Femur (tissue), 1 donor: ENCODE data around the gene SUCO.
A peak's percentile ranks its signal among the peaks of the same experiment; 100 is the strongest.

Experiments
- DNase-seq: peaks from one replicate; pipeline ENCODE4 v3.0.0-alpha.2; 2017

Gene SUCO

DNA sequence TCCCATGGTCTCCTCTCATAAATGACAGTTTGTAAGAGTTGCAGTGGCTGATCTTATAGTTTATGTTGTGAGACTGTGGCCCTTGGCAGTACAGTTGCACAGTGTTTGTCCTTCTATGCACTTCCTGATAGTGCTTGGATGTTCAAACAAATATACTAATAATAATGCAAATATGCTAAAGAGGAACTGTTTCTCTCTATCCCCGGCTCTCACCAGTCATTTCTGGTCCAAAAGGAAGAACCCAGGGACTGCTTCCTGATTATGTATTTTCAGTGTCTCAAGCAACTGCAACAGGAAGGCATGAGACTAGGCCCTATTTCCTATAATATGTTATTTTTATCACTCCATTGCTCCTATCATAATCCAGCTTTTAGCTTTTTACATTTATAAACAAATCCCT is 17.0 kb upstream of the SUCO start:
- DNase-seq: no peak

DNA sequence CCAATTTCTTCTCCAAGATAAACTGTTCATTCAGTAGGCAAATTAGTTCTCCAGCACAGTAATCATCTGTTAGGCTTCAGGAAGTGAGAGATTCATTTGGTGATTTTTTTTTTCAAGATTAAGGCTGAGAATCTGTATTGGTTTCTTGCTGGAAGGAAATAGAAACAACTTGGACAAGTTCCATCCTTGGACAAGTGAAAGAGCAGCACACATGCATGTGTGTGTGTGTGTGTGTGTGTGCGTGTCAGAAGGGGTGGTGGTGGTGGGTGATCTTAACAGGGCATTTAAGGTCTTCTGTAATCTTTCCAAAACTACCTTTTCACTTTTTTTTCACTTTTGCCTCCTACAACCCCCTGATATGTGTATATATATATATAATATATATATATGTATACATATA is 15.9 kb upstream of the SUCO start:
- DNase-seq: no peak

DNA sequence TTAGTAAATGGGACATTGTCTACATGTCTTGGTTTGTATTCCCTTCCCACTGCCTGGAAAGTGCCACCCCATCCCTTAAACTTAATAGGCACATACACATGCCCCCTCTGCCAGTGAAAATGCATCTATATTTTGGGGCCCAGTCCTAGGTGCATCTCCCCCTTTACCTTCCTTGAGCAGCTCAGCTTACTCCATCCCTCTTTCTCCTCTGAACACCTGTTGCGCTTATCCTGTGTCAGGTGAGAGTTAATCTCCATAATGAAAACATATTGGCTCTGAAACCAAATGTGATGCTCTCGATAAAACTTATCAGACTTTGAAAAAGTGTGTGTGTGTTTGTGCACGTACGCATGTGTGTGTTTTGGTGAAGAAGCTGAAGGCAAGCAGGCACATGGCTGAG is 15.4 kb upstream of the SUCO start:
- no peak for DNase-seq

DNA sequence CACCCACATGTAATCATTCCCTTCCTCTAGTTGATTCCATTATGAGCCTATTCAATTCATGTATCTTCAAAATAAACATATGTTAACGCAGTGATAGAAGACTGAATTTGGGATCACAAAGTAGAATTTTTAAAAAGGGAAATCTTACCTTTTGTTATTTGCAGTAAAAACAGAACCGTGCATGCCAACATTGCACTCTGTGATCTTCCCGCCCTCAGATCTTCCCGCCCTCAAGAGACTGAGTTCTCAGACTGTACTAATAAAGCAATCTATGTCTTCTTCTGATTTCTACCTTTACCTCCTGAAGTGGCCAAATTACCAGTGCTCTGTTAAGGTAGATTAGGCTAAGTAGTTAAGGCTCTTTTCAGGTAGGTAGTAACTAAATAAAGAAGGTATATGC is 3.6 kb upstream of the SUCO start:
- no peak for DNase-seq

DNA sequence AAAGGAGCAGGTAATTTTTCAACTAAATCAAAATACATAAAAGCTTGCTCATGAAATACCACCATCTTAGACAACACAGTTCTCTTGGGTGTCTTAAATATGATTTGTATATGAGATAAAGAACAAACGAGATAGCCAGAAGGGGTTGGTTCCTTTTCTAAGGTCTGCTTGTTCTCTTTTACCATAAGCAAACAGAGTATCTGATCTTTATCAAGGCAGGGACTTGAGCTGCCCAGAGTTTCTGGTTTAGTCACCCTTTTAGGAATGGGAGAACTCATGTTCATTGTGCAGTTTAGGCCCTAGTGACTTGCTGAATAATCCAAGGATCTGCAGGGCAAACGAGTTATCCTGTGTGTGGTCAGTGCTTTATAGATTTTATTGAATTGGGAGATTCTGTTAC is 3.0 kb upstream of the SUCO start:
- no peak for DNase-seq

DNA sequence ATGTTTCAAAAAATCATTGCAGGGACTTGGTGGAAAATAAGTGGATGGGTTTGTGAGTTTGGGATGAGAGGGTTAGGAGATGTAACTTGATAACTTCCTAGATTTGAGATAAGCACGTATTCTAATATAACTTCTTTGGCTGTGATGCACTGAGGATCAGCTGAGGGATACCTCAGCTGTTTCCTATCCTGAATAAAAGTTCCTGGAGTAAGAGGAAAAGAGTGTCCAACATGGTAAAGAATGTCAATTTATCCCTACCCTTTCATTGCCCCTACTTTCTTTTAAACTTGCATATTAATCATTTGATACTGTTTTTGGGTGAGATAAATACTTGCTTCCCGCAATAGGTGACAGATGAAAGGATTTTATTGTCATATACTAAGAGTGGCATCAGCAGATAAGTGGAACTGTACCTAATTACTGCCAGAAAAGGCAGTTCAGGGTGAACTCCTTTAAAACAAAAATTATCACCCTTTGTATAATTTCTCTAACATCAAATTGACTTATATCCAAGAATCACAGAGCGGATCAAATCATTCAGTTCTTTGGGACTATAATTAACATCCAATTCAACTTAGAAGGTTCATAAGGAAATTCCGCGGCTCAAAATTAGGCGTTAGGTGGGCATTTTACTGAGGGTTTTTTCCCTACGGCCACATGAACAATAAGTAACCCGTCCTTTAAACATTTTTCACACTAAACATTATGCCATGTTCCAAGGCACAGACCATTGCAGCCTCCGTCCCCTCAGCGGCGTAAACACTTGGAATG is 1.4 kb upstream of the SUCO start:
- DNase-seq: no peak

DNA sequence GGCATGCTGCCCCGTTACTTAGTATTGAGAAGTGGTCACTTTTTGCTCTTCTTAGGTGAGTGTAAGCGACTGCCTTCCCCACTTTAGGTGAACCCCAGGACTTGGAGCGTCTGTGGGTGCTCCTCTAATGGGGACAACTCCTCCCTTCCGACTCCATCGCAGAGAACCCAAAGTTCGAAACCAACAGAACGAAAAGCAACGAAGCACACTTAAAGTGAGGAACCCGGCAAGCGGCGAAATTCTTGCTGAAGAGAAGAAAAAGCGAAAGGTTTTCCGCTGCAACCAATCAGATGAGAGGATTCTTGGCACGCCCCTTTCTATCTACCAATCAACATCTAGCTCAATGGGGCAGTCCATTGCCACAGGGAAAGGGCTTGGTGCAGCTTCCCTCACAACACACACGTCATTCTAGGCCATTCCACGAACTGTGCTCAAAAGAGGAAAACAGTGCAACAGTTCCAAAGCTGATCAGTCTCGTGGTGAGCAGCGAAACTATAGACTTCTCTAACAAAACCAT is 709 bp upstream of the SUCO start:
- DNase-seq: peak; percentile 96

DNA sequence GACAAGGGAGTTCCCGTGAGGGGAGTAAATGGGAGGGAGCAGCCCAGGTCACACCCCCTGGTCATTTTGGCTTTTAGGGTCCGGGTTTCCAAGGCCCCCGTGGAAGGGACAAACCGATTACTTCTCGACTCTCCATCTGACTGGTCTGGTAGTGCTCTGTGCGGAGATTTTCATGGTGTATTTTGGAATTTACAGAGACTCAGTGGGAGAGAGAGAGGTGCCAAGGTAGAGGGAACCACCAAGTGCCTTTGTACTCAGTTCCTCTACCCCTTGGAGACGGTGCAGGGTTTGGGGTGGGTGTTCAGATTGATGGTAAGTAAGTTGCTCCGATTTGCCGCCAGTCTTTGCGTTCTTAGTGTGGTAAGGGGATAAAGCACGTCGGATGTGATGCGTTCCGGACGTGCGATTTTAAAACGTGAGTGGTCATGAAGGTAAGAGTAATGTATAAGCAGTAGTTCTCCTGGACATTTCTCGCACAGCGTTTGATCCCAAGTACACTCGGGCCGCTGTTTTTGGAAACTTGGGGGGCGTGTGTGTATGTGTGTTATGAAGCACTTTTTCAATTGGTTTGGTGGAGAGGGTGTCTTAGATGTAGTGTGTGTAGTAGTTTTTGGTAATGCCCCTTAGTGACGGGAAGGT is 682 bp downstream of the SUCO start:
- DNase-seq: peak; percentile 57

DNA sequence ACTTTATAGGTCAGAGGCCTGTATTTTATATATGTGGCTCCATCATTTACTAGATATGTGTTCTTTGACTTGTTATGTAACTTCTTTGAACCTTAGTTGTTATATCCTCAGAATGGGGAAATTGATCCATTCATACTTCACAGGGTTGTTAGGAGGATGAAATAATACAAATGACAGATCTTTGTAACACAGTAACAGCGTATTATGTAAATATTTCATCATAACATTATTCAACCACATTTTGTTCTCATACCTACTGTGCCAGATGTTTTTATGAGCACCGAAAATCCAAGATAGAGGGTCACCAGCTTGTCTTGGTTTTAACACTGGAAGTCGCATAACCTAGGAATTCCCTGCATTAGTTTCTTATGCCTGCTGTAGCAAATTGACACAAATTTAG is 3.3 kb downstream of the SUCO start:
- DNase-seq: no peak

DNA sequence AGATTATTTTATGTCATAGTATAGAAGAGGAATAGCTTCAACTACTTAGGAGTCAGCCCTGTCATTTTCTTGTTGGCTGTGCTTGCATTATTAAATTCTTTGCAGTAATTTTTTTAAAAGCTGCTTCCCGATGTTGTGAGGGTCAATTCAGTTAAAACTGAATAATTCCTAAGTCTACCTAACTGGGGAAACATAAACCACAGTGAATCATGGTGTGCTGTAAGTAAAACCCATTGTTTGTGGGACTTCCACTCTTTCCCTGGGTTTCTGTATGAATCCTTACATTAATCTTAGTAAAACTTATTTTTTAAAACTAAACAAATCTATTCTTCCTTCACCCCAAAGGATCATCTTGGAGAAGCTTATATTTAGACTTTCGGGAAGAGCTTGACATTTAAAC is 4.4 kb downstream of the SUCO start:
- DNase-seq: no peak

DNA sequence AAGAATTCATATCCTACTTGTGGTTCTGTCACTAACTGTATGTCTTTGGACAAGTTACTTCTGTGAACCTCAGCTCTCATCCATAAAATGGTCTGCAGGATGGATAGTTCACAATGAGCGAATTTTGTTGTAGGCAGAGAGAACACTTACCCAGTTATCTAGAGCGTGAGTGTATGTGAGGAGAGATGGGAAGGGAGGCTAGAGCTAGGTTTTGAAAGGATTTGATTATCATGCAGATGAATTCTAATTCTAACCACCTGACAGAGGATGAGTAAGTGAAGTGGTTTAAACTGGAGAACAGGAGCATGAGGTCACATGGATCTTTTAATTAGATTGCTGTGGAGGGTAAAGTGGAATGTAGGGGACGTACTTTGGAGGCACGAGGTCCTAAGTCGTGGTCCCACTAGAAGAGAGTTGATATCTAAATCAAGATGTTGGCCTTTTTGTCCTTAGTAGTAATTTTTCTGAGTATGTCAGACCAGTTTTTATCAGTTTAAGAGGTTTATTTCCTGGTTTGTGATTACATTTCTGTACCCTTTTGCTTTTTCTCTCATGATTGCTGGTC is 5.0 kb downstream of the SUCO start:
- no peak for DNase-seq

DNA sequence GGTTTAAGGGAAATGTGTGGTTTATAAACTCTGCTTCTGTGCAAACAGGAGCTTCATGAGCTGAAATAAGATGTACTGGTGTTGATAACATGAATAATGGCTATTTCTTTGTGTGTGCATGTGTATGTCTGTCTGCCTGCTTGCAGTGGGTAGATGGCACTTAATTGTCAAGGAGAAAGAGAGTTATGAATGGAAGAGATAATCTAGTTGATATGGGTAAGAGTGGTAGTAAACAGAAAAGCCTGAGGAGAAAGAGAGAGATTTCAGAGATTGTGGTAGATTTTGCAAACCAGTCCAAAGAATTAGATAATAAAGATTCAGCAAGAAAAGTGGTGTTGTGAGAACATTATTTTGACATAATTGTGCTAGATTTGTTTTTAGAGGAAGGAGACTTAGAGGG is 7.7 kb downstream of the SUCO start:
- no peak for DNase-seq

DNA sequence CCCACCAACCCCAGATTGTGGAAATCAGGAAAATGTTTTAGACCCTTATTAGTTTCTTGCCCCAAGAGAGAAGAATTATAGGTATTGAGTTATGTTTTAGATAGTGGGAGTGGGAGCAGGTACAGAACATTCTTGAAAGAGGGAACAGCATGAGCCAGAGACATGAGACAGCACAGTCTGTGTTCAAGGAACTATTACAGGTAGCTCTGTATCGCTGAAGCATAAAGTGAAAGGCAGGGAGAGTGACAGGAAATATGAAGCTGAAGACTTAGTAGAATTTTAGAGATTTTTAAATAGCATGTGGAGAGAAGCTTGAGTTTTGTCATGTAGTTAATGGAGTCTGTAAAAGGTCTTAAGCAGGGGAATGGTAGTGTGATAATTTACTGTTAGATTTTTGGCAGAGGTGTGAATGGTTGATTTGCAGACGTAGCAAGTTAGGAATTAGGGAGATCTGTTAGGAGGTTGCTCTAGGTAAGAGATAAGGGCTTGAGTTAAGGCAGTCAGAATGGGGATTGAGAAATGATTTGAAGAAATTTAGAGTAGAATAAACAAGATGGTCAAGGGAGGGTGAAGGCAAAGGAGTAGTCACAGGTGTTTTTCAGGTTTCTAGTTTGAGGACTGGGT is 11.6 kb downstream of the SUCO start:
- no peak for DNase-seq

DNA sequence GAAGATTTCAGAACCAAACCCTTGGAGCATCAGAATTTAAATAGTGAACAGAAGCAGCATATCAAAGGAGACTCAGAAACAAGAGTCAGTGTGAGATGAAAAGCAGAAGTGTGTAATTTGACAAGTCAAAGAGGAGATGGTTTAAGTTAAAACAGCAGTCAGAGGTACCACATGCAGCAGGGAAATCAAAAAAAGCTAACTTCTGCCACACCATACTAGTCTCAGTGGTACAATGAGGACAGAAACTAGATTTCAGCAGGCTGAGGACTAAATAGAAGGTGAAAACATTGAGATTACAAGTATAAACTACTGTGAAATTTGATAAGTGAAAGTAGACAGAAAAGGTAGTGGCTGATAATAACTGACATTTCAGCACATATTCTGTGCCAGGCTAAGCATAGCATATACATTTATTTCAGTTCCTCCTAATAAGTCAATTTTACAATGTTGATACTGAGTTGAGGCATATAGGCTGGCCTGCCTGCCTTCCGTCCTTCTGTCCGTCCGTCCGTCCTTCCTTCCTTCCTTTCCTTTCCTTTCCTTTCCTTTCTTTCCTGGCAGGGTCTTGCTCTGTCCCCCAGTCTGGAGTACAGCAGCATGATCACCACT is 12.6 kb downstream of the SUCO start:
- no peak for DNase-seq

DNA sequence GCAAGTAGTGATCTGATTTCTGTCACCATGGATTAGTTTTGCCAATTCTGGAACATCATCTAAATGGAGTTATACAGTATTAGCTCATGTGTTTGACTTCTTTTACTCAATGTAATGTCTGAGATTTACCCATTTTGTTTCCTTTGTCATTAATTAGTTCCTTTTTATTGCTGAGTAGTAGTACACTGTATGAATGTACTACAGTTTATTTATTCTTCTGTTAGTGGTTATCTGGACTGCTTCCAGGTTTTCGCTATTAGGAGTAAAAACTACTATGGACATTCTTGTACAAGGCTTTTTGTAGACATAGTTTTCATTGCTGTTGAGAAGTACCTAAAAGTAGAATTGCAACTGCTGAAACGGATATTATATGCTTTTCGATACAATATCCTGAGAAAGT is 14.1 kb downstream of the SUCO start:
- DNase-seq: no peak

DNA sequence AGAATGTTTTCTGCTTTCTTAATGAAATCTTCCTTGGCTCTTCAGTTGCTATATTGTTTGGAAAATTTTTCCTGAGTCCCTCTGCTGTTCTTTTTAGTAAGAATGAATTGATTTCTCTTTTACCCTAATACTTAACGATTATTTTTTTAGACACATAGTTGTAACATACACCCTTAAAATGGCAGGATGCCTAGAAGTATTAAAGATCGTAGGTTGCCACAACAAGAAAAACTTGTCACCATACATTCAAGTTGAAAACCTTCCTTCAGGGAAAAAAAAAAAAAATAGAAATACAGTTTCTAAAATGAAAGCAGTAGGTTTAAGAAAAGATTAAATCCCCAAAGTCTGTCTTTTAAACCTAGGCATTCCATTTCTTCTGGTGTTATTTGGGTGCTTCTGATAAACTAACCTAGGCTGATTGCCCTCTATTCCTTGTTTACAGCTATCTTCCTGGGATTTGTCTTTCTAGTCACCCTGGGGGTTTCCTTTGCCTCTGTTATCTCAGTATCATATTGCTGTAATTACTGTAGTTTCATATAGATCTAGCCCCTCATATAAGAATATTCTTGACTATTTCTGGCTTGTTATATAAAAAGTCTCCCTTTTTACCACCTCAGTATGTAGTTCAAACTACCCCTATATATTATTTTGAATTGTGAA is 16.8 kb downstream of the SUCO start:
- DNase-seq: no peak

DNA sequence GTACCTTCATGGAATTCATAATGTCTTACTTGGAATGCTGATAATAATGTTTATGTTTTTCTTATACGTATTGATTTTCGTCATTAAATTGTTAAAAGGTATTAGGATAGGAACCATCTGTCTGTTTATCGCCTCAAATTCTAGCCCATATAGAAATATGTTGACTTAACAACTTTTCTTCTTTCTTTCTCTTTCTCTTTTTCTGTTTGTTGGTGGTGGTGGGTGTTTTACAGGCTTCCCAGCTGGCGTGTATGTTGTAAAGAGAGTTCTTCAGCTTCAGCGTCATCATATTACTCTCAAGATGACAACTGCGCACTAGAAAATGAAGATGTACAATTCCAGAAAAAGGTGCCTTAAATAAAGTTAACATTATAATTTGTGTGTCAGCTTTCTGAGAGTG is 18.3 kb downstream of the SUCO start:
- DNase-seq: no peak

DNA sequence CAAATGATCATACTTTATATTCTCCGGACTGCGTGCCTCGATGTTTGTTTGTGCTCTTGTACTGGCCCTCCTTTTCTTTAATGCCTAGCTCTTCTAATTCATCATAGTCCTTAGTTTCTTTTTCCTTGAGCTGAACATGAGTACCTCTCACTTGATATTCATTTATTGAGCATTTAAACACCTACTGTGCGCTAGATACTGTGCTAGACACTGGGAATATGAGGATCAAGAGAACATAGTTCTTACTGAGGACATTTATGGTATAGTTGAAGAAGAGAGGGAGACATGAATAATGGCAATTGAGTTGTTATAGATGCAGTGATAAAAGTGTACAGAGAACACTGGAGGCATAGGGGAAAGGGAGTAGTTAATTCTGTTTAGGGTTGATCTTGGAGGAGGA is 22.0 kb downstream of the SUCO start:
- no peak for DNase-seq

DNA sequence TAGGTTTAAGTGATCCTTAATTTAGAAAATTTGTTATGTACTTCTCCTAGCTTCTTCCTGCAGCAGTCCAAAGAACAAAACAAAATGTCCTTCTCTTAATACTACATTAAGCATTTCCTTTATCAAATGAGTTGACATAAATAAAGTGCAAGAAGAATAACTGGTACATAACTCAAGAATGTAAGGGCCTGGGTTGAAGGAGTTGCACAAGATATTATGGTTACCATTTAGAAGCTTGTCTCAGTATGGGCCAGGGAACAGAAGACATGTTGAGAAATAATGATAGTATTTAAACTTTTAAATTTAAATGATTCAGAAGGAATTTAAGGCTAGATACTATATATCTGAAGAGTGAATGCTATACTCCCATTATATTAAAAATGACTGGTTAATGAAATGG is 23.5 kb downstream of the SUCO start:
- DNase-seq: no peak

DNA sequence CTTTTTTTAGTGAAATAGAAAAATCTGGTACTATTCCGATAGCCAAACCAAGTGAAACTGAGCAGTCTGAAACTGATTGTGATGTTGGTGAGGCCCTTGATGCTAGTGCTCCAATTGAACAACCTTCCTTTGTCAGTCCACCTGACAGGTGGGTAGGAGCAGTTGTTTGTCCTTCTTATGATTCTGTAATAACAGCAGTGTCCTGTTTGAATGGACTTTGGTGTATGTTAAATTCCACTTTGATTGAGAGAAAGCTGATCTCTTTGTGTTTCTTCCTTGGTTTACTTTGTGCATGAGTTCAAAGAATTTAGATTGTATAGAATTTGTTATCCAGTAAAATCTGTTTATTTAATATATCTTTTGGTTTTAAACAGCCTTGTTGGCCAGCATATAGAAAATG is 24.3 kb downstream of the SUCO start:
- no peak for DNase-seq

DNA sequence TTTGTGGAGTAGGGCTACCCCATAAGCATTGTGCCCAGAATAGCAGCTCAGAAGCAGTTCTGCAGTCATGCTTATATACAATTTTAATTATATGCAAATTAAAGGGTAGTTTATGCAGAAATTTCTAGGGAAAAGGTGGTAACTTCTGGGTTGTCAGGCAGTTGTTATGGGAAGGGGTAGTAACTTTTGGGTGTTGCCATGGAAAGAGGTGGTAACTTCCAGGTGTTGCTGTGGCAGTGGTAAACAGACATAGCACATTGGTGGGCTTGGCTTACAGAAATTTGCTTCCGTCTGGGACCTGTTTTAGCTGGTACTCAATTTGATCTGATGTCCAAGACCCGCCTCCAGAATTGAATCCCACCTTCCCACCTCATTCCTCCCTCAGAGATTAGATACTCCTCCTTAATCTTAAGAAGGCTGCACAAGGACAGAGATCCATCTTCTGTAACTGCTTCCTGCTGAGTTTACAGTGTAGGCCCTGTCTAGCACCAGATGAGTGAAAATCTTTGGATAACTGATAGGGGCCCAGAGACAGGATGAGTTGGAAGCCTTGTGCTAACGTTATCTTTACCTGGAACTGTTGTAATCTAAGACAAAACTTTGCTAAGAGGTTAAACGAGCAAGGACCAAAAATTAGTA is 26.7 kb downstream of the SUCO start:
- DNase-seq: no peak

DNA sequence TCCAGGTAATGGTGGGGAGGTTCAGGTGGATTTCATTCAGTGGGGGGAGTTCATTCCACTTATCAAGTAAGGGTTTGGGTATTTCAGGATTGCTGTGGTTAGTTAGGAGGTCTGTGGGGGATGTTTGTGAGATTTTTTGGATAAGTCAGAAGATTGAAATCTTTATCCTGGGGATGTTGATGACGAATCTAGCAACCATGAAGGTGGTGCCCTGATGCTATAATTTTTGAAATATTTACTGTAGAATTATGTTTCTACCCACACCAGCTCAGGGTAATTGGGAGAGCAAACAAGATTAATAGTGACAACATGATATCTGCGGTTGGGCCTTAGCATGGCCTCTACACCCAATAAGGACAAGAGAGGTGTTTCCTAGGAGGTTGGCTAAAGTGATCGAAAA is 28.3 kb downstream of the SUCO start:
- DNase-seq: no peak
